Right lobe of liver (tissue), 6 donors: Measurements from ENCODE around the gene TNFRSF11A. TPM values are rescaled to one million over a fixed set of nuclear protein-coding genes. Genes with fewer than 3 reads are reported as not detected.
A peak's percentile ranks its signal among the peaks of the same experiment; 100 is the strongest.

Experiments
- ATAC-seq, 4 donors: fragments of 200-7000 bp; cut with Tn5 transposase; one replicate each; pipeline ENCODE4 v1.9.1; 2020; ENCODE audit warnings: mild to moderate bottlenecking in 4 of 4, moderate library complexity in 4 of 4
- DNase-seq, 3 donors: peaks; one replicate each; pipeline ENCODE4 v3.0.0-alpha.2; 2020
- H3K27ac ChIP-seq, 3 donors: fragments of 200-600 bp; one replicate each; pipeline ENCODE4 v1.8.0; 2022
- H3K27me3 ChIP-seq, 2 donors: fragments of 200-600 bp; one replicate each; pipeline ENCODE4 v1.8.0; 2022
- H3K36me3 ChIP-seq, 4 donors: fragments of 200-600 bp; sonication (generic) in 1 of 4; one replicate each; pipeline versions ENCODE4 v1.5.1 to v1.8.0; 2017 to 2022; ENCODE audit warnings: control low read depth in 1 of 4
- H3K4me1 ChIP-seq, 4 donors: fragments of 200-600 bp; sonication (generic) in 1 of 4; one replicate each; pipeline versions ENCODE4 v1.5.1 to v1.8.0; 2017 to 2022; ENCODE audit warnings: control low read depth in 1 of 4
- H3K4me3 ChIP-seq, 3 donors: fragments of 200-600 bp; one replicate each; pipeline ENCODE4 v1.8.0; 2022
- H3K9me3 ChIP-seq, 4 donors: fragments of 200-600 bp; sonication (generic) in 1 of 4; one replicate each; pipeline versions ENCODE4 v1.5.1 to v1.8.0; 2017 to 2022; ENCODE audit warnings: control low read depth in 1 of 4
- POLR2A ChIP-seq: fragments of 450-650 bp; IDR thresholded peaks from one replicate; pipeline ENCODE4 v1.6.1; 2017; ENCODE audit warnings: antibody characterized with exemption, mild to moderate bottlenecking
- WGBS: methylation state at CpG from one replicate; pipeline ENCODE4 v1.1.6; 2018; ENCODE audit warnings: low coverage, low lambda C conversion rate; ENCODE audit not compliant: insufficient coverage; ENCODE audit errors: missing lambda C conversion rate; 5-methylcytosine and 5-hydroxymethylcytosine counted together
- intact Hi-C, 2 donors: fragments of 100-400 bp; cut with DNase I; formaldehyde crosslinking; loops; one replicate each; pipeline versions ENCODE4 v1.11.2 to v1.14.1; 2022
- total RNA-seq, 6 experiments: library from RNA; depleted of rRNA in 2 of 6; stranded (reverse); fragments of >200 nt in 2 of 6; fragmentation: NEBNext Ultra II Directional in 3 of 6; extraction: Animal tissue kit (Norgen Biotek cat#: 25700) in 3 of 6; gene quantifications; one replicate each; pipeline versions ENCODE4 v1.1.0 to v1.2.4, GENCODE V29; 2016 to 2023
- TF ChIP-seq, protein P1 (sequence below), 4 donors: fragments of 200-600 bp in 3 of 4; fragments of 450-650 bp in 1 of 4; IDR thresholded peaks; one replicate each; pipeline versions ENCODE4 v1.5.1 to v1.8.0; 2016 to 2022; ENCODE audit warnings: antibody characterized with exemption in 4 of 4, mild to moderate bottlenecking in 2 of 4
- donor health status: DM: no; HTN: yes; CAD: no.
- donor health status: DM: no; HTN: no; CAD: no.
- donor health status: DM: no; HTN: no; CAD: no.
- donor health status: DM: no; HTN: yes; CAD: no.
- donor health status: DM: no; HTN: yes; CAD: no.

The TNFRSF11A gene
- total RNA-seq, 6 experiments from 2014 or later: 0.27 to 2.1 (median 0.81) TPM

DNA sequence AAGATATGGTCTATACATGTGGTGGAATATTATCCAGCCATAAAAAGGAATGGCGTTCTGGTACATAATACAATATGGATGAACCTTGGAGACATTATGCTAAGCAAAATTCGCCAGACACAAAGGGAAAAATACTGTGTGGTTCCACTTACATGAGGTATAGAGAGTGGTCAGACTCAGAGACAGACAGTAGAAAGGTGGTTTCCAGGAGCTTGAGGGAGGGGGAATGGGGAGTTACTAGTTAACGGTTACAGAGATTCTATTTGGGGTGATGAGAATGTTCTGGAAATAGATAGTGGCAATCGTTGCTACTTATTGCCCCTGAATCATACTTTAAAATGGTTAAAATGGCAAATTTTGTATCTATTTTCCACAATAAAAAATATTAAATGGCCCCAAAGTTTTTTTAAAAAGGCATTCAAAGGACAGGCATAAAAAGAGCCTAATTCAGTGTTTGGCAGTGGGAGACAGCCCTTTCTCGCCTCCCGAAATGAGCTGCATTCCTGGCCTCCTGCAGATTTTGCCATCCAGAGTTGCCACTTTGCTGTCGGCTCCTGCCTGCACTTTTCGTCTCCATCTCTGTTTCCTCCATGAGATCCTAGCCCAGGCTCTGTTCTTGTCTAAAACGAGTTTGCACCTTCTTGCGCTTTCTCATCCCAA lies 13.5 kb downstream of the TNFRSF11A start:
- no peak overlapping the region for H3K27ac ChIP-seq
- no peak for TF ChIP-seq POLR2A
- TF ChIP-seq, protein P1, sequence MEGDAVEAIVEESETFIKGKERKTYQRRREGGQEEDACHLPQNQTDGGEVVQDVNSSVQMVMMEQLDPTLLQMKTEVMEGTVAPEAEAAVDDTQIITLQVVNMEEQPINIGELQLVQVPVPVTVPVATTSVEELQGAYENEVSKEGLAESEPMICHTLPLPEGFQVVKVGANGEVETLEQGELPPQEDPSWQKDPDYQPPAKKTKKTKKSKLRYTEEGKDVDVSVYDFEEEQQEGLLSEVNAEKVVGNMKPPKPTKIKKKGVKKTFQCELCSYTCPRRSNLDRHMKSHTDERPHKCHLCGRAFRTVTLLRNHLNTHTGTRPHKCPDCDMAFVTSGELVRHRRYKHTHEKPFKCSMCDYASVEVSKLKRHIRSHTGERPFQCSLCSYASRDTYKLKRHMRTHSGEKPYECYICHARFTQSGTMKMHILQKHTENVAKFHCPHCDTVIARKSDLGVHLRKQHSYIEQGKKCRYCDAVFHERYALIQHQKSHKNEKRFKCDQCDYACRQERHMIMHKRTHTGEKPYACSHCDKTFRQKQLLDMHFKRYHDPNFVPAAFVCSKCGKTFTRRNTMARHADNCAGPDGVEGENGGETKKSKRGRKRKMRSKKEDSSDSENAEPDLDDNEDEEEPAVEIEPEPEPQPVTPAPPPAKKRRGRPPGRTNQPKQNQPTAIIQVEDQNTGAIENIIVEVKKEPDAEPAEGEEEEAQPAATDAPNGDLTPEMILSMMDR (IDR thresholded peaks at IDR 0.05): no peak
- no peaks in the 10 kb centered on the region for H3K4me1 ChIP-seq
- 66% methylated on average over 10 of the region's 10 CpGs for WGBS
- intact Hi-C loops: no loop called here
- H3K9me3 ChIP-seq: no peaks in the 10 kb centered on the region
- ATAC-seq (no peak), DNase-seq (no peak)
- H3K27me3 ChIP-seq: no peaks in the 10 kb centered on the region
- no peaks in the 10 kb centered on the region for H3K36me3 ChIP-seq
- H3K4me3 ChIP-seq: no peak overlapping the region

DNA sequence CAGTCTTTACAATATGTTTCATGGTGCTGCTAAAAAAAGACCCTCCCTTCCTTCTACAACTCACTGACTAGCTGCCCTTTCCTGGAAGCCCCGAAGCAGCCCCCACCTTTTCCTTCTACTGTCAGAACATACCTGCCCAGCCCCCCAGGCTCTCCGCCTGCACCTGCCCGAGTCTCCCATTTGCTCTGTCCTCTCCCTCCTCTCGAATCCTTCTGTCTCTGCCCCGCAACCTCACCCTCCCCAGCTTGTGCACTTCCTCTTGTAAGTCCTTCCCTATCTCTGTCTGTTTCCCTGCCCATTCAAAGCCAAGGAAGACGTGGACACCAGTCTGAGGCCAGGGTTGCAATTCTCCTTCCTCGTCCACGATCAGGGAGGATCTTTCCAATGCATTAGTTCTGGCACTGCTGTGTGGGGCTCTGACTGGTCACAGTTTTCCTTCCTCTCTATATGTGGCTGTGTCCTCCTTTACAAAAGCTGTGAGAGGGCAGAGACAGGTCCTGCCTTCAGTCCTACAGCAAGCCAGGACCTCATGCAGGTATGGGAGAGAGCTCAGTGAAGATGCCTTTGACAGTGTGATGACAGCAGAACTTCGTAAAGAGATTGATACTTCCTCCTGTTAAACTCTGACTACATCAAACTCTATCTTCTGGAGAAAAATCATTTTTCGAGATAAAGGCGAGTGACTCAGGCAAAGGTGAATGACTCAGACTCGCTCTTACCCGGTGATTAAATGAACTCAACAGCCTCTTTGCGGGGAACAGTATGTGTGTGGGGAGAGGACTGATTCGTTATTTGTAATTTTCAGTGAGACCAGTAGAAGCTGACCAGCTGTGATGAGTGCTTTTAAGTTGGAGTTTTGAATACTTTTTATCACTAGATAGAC lies 14.2 kb downstream of the TNFRSF11A start:
- H3K9me3 ChIP-seq: no peaks in the 10 kb centered on the region
- TF ChIP-seq, protein P1 (IDR thresholded peaks at IDR 0.05): no peak
- no peak for TF ChIP-seq POLR2A
- H3K4me1 ChIP-seq: no peaks in the 10 kb centered on the region
- intact Hi-C loops: no loop called here
- ATAC-seq (peak; percentile 25 to 46 (median 36)), DNase-seq (no peak)
- no peak overlapping the region for H3K4me3 ChIP-seq
- no peaks in the 10 kb centered on the region for H3K36me3 ChIP-seq
- WGBS: 56% methylated on average over 14 of the region's 15 CpGs
- H3K27ac ChIP-seq: no peak overlapping the region
- H3K27me3 ChIP-seq: no peaks in the 10 kb centered on the region

DNA sequence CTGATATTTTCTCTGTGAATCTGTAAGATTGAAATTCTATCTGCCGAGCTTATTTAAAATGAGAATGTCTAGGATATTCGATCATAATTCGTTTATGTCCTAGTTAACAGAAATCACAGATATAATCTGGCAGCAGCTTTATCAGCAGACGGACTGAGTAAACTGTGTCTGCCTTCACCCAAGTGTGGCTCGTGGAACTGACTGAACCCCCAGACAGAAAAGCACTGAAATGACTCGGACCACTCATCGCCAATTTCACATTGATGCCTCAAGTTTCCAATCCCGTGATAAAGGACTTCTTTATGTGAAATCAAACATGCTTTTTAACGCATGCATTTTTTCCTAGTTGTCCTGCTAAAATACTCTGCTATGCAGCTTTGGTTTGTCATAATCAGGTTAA lies 15.9 kb downstream of the TNFRSF11A start:
- Histone ChIP-seq H3K27me3 (no peaks in the 10 kb centered on the region), H3K27ac (no peak overlapping the region), H3K36me3 (no peaks in the 10 kb centered on the region), H3K4me1 (no peaks in the 10 kb centered on the region), H3K9me3 (no peaks in the 10 kb centered on the region), H3K4me3 (no peak overlapping the region)
- no peak for DNase-seq
- WGBS: 79% methylated on average over 9 of the region's 9 CpGs
- TF ChIP-seq, protein P1 (IDR thresholded peaks at IDR 0.05): no peak
- no peak for TF ChIP-seq POLR2A
- no peak for ATAC-seq
- intact Hi-C loops: no loop called here

DNA sequence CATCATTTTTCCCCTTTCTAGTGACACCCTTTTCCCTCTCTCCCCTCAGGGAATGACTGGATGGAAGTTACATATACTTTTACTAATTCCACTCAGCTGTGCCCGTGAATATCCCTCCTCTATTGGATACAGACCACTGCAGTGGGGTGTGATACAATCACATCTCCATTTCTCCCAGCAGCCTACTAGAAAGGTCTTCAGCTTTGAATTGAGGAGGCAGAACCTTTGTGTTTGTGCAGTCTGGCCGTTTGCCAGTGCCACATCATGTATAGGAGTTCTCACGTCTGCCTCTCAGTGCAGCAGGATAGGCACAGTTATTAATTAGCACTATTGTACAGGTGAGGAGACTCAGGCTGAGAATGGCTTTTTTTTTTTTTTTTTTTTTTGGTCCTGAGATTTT lies 16.4 kb downstream of the TNFRSF11A start:
- no peak overlapping the region for H3K4me3 ChIP-seq
- 65% methylated on average over 3 of the region's 3 CpGs for WGBS
- ATAC-seq (no peak), DNase-seq (no peak)
- no peaks in the 10 kb centered on the region for H3K27me3 ChIP-seq
- intact Hi-C loops: no loop called here
- H3K36me3 ChIP-seq: no peaks in the 10 kb centered on the region
- no peaks in the 10 kb centered on the region for H3K9me3 ChIP-seq
- no peak overlapping the region for H3K27ac ChIP-seq
- TF ChIP-seq, protein P1 (IDR thresholded peaks at IDR 0.05): no peak
- no peak for TF ChIP-seq POLR2A
- no peaks in the 10 kb centered on the region for H3K4me1 ChIP-seq
